ENCODE data around the gene ABCD3.
"Not testable (repeated sequence)": the region's sequence is repeated elsewhere in the genome, so short reads cannot be mapped to it uniquely, and the experiment has no call there.

ABCD3 gene

DNA sequence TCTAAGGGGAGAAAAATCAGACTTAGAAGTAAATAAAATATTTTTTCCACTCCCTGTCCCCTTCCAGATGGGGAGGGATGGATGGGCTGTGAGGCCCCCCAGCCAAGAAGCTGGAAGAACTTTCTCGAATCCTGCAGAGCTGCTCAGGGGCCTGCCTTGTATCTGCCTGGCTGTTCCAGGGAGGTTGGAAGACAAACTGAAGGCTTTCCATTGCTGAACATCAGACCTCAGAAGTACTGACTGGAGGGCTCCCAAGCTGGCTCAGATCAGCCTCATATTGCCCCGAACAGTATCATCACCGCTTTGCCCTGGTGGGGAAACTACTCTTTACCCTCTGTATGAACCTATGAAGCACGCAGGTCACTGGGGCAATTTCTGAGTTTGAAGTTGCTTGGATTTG lies 135.7 kb downstream of the ABCD3 start:
- no peak for DNase-seq

DNA sequence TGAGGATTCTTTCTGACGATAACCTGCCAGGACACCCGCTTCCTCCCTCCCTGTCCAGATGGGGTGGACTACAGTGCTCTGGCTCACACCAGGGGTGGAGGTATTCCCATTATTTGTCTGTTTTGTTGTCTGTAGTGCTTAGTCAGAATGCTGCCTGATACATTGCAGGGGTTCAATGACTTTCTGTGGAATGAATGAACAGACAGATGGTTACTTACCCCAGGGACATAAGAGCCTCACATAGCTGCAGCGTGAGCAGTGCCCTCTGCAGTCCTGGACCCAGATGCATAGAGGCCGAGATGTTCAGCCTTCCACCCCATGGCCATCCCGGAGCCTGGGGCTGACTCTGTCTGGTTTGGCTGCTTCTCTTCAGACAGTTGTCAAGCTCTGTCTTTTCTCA lies 136.4 kb downstream of the ABCD3 start:
- no peak for DNase-seq

DNA sequence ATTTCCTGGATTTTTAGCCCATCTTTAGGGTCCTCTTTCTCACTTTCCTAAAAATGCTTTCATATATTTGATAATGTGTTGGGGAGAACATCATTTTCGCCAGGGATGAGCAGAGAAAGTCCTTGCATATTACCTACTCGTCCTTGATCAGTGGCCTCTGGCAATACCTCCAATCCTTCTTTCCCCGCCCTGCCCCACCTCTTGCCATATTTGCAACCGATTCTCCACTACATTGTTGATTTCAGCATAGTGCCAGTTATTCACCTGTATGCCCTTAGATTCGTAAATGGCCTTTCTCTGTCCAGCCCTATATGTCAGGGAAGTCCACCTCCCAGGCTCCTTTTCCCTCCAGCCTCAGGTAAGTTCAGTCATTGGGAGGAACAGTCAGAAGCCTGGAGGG lies 136.9 kb downstream of the ABCD3 start:
- DNase-seq, result no peak

DNA sequence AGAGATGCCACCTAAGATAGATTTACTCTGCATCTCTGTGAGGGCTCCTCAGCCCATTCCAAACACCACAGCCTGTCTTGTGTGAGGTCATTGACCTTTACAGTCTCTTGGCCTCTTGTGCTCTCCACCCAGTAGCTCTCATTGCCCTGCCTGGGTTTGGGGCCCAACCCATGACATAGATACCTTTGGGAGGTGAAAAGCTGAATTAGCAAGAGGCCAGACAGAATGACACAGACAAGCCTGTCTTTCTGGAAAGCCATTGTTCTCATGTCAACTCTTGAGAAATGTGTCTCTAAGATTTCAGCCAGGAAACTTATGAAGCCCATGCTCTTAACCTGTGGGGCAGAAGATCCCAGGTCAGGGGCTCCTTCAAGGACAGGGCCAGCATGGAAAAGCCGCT lies 141.7 kb downstream of the ABCD3 start:
- no peak for DNase-seq

DNA sequence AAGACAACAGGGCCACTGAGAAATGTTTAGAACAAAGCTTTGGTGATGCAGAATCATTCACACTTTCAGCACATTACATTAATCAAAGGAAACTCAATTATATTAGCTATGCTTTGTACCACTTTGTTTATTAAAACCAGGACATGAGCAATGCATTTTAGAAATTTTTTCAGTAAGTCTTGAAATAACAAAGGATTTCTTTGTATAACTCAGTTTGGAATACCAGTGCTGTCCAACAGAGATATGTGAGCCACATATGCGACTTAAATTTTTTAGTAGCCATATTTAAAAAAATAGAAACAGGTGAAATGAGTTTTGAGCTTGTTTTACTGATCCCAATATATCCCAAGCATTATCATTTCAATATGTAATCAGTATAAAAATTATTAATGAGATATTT lies 142.1 kb downstream of the ABCD3 start:
- no peak for DNase-seq

DNA sequence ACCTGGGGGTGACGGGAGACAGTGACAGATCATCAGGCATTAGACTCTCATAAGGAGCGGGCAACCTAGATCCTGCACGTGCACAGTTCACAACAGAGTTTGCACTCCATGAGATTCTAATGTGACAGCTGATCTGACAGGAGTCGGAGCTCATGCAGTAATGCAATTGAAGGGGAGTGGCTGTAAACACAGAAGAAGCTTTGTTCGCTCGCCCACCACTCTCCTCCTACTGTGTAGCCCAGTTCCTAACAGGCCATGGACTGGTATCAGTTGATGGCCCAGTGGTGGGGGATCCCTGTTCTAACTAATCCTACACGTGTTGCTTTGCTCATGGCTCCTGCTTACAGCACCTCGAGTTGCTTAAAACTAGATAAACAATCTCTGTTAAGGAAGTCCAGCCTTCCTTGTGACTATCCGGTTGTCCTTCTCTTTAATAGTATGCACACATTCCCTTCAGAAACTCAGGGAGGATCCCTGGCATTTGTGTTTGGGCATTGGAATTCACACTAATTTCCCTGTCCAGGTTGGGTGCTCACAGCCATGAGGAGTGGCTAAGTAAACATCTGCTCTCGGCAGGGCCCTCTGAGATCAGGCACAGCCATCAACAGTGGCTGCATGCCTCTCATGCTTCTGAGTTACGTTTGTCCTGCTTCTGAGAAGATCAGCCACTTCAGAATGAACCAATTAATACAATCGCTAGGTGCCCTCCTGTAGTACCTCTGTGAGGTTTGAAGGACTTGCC lies 144.5 kb downstream of the ABCD3 start:
- no peak for DNase-seq

DNA sequence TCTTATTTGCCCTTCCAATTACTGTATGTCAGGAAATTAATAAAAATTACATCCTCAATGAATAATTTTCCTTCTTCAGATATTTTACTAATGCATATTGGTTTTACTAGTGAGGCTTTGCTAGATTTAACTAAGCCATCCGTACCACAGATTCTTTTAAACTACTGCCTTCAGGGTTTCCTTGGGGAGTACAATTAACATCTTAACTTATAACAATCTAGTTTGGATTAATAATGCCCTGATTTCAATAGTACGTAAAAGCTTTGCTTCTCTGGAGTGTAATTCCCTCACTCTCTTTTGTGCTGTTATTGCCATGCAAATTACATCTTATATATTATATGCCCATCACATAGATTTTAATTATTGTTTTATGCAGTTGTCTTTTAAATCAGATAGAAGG lies 147.7 kb downstream of the ABCD3 start:
- no peak for DNase-seq

DNA sequence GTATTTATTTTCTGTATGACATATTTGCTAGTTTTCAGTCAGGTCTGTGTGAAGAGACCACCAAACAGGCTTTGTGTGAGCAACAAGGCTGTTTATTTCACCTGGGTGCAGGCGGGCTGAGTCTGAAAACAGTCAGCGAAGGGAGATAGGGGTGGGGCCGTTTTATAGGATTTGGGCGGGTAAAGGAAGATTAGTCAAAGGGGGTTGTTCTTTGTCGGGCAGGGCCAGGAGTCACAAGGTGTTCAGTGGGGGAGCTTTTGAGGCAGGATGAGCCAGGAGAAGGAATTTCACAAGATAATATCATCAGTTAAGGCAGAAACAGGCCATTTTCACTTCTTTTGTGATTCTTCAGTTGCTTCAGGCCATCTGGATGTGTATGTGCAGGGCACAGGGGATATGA lies 148.2 kb downstream of the ABCD3 start:
- DNase-seq, result not testable (repeated sequence)

DNA sequence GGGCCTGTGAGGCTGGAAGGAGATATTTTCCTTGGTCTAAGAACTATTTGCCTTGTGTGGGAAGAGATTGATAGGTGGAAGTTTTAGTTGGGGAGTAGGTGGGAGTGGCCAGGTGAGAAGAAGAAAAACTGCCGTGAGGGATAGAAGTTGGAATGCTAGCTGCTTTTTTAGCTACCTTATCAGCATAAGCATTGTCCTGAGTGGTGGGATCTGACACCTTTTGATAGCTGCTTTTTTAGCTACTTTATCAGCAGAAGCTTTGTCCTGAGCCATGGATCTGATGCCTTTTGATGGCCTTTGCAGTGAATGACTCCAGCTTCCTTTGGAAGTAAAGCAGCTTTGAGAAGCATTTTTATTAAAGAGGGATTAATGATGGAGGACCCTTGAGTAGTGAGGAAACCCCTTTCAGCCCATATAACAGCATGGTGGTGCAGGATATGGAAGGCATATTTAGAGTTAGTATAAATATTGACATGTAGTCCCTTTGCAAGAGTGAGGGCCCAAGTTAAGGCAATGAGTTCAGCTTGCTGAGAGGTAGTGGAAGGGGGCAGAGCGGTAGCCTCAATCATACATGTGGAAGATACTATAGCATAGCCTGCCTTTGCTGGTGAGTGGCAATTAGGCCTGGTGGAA lies 149.9 kb downstream of the ABCD3 start:
- not testable (repeated sequence) for DNase-seq

All from stimulated activated naive CD4-positive, alpha-beta T cell treated with Interleukin-2 at 50 U/mL for 16 hours (primary cell).